ENCODE data around the gene KCNA2.

Gene KCNA2

DNA sequence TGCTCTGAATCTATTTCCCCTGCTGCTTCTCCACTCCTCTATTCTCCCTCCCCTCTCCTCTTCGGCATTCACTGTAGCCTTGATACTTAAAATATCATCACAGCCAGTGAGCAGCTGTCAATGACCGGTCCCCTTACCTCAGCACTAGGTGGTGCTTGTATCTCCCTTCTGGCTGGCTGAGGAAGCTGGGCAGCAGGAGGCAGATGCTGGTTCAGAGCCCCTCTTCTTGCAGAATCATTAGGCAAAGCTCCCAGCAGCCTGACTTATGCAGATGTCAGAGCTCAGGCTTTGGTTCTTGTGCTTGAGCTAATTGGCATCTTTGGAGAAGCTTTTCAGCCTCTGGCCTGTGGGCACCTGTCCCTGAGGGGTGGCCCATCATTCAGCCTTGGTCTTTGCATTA is 31.9 kb upstream of the KCNA2 start:
- TF ChIP-seq, protein P1, sequence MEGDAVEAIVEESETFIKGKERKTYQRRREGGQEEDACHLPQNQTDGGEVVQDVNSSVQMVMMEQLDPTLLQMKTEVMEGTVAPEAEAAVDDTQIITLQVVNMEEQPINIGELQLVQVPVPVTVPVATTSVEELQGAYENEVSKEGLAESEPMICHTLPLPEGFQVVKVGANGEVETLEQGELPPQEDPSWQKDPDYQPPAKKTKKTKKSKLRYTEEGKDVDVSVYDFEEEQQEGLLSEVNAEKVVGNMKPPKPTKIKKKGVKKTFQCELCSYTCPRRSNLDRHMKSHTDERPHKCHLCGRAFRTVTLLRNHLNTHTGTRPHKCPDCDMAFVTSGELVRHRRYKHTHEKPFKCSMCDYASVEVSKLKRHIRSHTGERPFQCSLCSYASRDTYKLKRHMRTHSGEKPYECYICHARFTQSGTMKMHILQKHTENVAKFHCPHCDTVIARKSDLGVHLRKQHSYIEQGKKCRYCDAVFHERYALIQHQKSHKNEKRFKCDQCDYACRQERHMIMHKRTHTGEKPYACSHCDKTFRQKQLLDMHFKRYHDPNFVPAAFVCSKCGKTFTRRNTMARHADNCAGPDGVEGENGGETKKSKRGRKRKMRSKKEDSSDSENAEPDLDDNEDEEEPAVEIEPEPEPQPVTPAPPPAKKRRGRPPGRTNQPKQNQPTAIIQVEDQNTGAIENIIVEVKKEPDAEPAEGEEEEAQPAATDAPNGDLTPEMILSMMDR (IDR thresholded peaks at IDR 0.05; ENCODE audit: low read depth, low read length): peak; percentile 58
- no peaks in the 10 kb centered on the region for H3K27me3 ChIP-seq (ENCODE audit: insufficient read depth, low read depth, severe bottlenecking)
- H3K9me3 ChIP-seq (ENCODE audit: severe bottlenecking): no peaks in the 10 kb centered on the region
- H3K27ac ChIP-seq: no peak overlapping the region
- H3K4me3 ChIP-seq (ENCODE audit: low read depth, low read length): no peak overlapping the region
- no peaks in the 10 kb centered on the region for H3K36me3 ChIP-seq
- DNase-seq: peak; percentile 66

DNA sequence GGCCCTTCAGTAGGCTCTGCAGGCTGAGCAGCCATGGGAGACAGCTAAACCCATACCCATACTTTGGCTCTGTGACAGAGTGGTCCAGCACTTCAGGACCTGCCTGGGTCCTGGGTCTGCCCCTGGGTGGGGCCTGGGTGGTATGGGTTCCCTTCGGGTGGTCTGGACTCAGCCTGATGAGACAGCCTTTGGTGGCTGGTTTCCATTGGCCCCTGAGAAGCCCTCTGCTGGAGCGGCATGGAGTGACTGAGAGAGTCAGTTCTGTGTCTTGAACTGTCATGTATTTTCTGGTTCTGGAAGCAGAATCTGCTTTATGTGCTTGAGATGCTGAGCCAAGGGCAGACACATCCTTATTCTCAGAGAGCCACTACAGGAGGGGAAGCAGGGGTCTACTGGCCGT is 31.3 kb upstream of the KCNA2 start:
- no peak overlapping the region for H3K27ac ChIP-seq
- no peaks in the 10 kb centered on the region for H3K9me3 ChIP-seq (ENCODE audit: severe bottlenecking)
- H3K27me3 ChIP-seq (ENCODE audit: insufficient read depth, low read depth, severe bottlenecking): no peaks in the 10 kb centered on the region
- no peak overlapping the region for H3K4me3 ChIP-seq (ENCODE audit: low read depth, low read length)
- TF ChIP-seq, protein P1 (IDR thresholded peaks at IDR 0.05; ENCODE audit: low read depth, low read length): no peak
- no peaks in the 10 kb centered on the region for H3K36me3 ChIP-seq
- DNase-seq: no peak

DNA sequence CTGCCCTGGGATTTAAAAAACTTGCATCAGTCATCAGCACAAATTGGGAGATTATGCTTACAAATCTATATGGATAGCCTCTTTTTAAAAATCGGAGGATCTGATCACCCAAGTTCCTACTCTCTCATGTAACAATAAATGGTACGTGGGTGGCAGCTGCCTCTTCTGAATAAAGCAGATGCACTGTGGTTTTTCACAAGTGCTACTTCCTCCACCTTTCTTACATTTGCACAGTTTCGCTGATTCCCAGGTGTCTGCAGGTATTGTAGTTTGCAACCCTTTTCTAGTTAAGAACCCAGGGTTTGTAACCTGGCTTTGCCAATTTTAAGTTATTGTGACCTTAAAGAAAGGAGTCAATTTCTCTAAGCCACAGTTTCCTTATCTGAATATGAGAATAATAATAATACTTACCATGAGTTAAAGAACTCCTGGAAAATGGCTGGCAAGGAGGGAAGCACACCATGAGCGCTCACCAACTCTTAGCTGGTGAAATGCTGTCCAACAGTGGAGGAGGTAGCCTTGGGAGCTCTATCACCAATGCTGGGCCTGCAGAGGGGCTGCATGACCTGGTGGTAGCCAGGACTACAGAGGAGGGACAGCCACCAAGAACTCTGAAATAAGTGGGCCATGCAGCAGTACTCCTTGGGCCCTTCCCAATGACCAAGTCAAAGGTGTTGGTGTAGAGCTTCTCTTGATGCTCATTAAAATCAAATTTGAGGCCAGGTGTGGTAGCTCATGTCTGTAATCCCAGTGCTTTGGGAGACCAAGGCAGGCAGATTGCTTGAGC is 30.2 kb upstream of the KCNA2 start:
- Histone ChIP-seq H3K4me3 (ENCODE audit: low read depth, low read length) (no peak overlapping the region), H3K36me3 (no peaks in the 10 kb centered on the region), H3K27ac (no peak overlapping the region), H3K9me3 (ENCODE audit: severe bottlenecking) (no peaks in the 10 kb centered on the region), H3K27me3 (ENCODE audit: insufficient read depth, low read depth, severe bottlenecking) (no peaks in the 10 kb centered on the region)
- no peak for DNase-seq
- TF ChIP-seq, protein P1 (IDR thresholded peaks at IDR 0.05; ENCODE audit: low read depth, low read length): no peak

DNA sequence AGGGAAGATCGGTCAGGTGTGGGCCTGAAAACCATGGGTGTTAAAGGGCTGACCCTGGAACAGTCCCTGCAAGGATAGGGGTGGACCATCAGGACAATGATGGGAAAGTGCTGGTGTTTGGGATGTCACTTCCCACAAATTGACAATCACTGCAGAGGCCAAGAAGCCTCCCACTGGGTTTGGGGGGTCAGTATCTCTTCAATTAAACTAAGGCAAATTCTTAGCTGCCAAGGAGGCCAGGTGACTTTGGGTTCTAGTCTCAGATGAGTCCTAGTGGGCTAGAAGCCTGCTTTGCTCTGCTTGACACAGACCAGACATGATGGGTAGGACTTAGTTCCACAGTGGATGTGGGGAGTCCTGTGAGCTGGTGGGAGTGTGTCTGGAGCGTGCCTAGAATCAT is 29.3 kb upstream of the KCNA2 start:
- H3K36me3 ChIP-seq: no peaks in the 10 kb centered on the region; the same call in 1 of the 2 replicates
- no peak overlapping the region for H3K27ac ChIP-seq
- no peaks in the 10 kb centered on the region for H3K9me3 ChIP-seq (ENCODE audit: severe bottlenecking)
- no peaks in the 10 kb centered on the region for H3K27me3 ChIP-seq (ENCODE audit: insufficient read depth, low read depth, severe bottlenecking)
- DNase-seq: no peak
- H3K4me3 ChIP-seq (ENCODE audit: low read depth, low read length): no peak overlapping the region
- TF ChIP-seq, protein P1 (IDR thresholded peaks at IDR 0.05; ENCODE audit: low read depth, low read length): no peak

DNA sequence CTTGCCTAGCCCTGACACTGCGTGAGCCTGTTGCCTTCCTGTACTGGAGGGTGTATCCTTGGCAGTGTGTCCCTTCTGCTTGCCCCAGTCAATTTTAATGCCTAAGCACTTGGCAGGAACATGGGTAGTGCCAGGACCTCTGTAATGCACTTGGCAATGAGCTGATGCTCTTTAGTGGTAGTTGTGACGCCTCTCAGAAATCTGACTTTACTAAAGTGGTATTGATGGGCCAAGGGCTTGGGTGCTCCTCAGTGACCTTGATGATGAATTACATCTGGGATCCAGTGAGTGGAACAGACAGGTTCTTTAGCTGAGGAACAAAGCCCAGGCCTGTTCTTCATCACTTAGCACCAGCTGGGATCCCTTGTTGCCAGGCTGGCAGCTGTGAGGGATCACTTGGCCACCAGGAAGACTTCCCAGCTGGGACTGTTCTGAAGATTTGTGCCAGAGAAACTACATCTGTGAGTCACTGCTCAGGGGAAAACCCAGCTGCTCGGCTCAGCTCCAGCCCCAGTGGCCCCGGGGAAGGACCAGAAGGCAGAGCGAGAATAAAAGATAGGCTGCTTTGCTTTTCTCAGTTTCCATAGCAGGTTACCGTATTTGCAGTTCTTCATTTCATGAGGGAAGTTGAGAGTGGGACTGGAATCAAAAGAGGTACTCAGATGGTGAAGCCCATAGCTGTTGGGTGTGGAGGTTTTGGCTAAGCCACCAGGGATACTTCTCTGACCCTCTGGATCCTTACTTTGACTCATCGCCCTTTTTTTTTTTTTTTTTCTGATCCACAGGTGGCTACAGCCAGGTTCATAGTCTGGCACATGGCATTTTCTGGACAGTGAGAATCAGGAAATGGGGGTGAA is 28.5 kb upstream of the KCNA2 start:
- Histone ChIP-seq H3K27ac (no peak overlapping the region), H3K4me3 (ENCODE audit: low read depth, low read length) (no peak overlapping the region), H3K27me3 (ENCODE audit: insufficient read depth, low read depth, severe bottlenecking) (no peaks in the 10 kb centered on the region), H3K9me3 (ENCODE audit: severe bottlenecking) (no peaks in the 10 kb centered on the region), H3K36me3 (no peaks in the 10 kb centered on the region; the same call in 1 of the 2 replicates)
- no peak for DNase-seq
- TF ChIP-seq, protein P1 (IDR thresholded peaks at IDR 0.05; ENCODE audit: low read depth, low read length): no peak

Data from WERI-Rb-1 (cell line).